T-helper 1 cell (primary cell): ENCODE results near the gene NR4A1.

ENCODE experiments used
- DNase-seq, 5 donors: peaks; one replicate each; pipeline ENCODE4 v3.0.0-alpha.2; 2012 to 2020

Gene NR4A1

GRCh38 chr12:52018433-52019112, 32.7 kb upstream of the NR4A1 start:
- no peak for DNase-seq

- no peak for DNase-seq
These were observed 32.0 kb upstream of the NR4A1 start for GRCh38 chr12:52019113-52019770.

GRCh38 chr12:52020539-52021336, 30.5 kb upstream of the NR4A1 start:
- DNase-seq, result peak in 3 of 5 donors; percentile 41 to 51 (median 50)

- DNase-seq, result peak in 1 of 5 donors; percentile 35
These were observed 28.4 kb upstream of the NR4A1 start for GRCh38 chr12:52022841-52023181.

- DNase-seq, result peak; percentile 82 to 90 (median 87)
These were observed 27.9 kb upstream of the NR4A1 start for GRCh38 chr12:52023182-52023975.

- no peak for DNase-seq
These were observed 27.1 kb upstream of the NR4A1 start for GRCh38 chr12:52023976-52024688.

GRCh38 chr12:52024845-52025230, 26.4 kb upstream of the NR4A1 start:
- peak in 1 of 5 donors; percentile 85 for DNase-seq

- no peak for DNase-seq
These were observed 25.0 kb upstream of the NR4A1 start for GRCh38 chr12:52026263-52026662.

- DNase-seq, result no peak
These were observed 24.0 kb upstream of the NR4A1 start for GRCh38 chr12:52027085-52027843.

GRCh38 chr12:52029685-52030084, 21.6 kb upstream of the NR4A1 start:
- no peak for DNase-seq

GRCh38 chr12:52032446-52032803, 18.8 kb upstream of the NR4A1 start:
- DNase-seq, result no peak

- peak; percentile 84 to 90 (median 89) for DNase-seq
These were observed 18.3 kb upstream of the NR4A1 start for GRCh38 chr12:52032804-52033445.

GRCh38 chr12:52033446-52034140, 17.6 kb upstream of the NR4A1 start:
- DNase-seq, result no peak

- DNase-seq, result no peak
These were observed 16.1 kb upstream of the NR4A1 start for GRCh38 chr12:52035190-52035589.

- DNase-seq, result no peak
These were observed 15.3 kb upstream of the NR4A1 start for GRCh38 chr12:52035926-52036325.

- DNase-seq, result peak; percentile 64 to 90 (median 85)
These were observed 14.6 kb upstream of the NR4A1 start for GRCh38 chr12:52036587-52037171.

- DNase-seq, result no peak
These were observed 13.9 kb upstream of the NR4A1 start for GRCh38 chr12:52037248-52037861.

GRCh38 chr12:52038447-52038846, 12.8 kb upstream of the NR4A1 start:
- DNase-seq, result no peak

GRCh38 chr12:52041035-52041434, 10.2 kb upstream of the NR4A1 start:
- DNase-seq, result no peak
